HG03354 (cell line): ENCODE measurements around the gene VPS51.

Source experiments
- ATAC-seq: cut with Tn5 transposase; IDR thresholded peaks from one replicate; pipeline ENCODE4 v1.9.1; 2021; ENCODE audit warnings: mild to moderate bottlenecking; ENCODE audit not compliant: unreplicated experiment, poor library complexity, severe bottlenecking

VPS51 gene

GRCh38 chr11:65095974-65096806 is at the start of gene VPS51:
Gene VPS51 (plus strand): TSS chr11:65096214. CDS start chr11:65096251, 37 bp downstream.
- ATAC-seq: peak; percentile 79

GRCh38 chr11:65047581-65048422 is 48.2 kb upstream of the VPS51 start:
- ATAC-seq: no peak

GRCh38 chr11:65051398-65051858 is 44.6 kb upstream of the VPS51 start:
- ATAC-seq: no peak

GRCh38 chr11:65053827-65054508 is 42.0 kb upstream of the VPS51 start:
- no peak for ATAC-seq

GRCh38 chr11:65055538-65055937 is 40.5 kb upstream of the VPS51 start:
- ATAC-seq: no peak

GRCh38 chr11:65056999-65057398 is 39.0 kb upstream of the VPS51 start:
- ATAC-seq: no peak

- ATAC-seq: no peak
These were observed 38.5 kb upstream of the VPS51 start for GRCh38 chr11:65057526-65057925.

GRCh38 chr11:65058012-65058411 is 38.0 kb upstream of the VPS51 start:
- ATAC-seq: no peak

GRCh38 chr11:65058419-65059054 is 37.5 kb upstream of the VPS51 start, which contains the start of gene NAALADL1:
Gene NAALADL1 (minus strand): TSS chr11:65058553. CDS start chr11:65058521, 32 bp downstream.
- ATAC-seq: no peak

GRCh38 chr11:65059523-65059922 is 36.5 kb upstream of the VPS51 start:
- ATAC-seq: no peak

- no peak for ATAC-seq
These were observed 35.8 kb upstream of the VPS51 start for GRCh38 chr11:65059959-65060824.

GRCh38 chr11:65060913-65061408 is 35.1 kb upstream of the VPS51 start:
- no peak for ATAC-seq

- no peak for ATAC-seq
These were observed 32.5 kb upstream of the VPS51 start for GRCh38 chr11:65063532-65063931.

- ATAC-seq: no peak
These were observed 31.2 kb upstream of the VPS51 start for GRCh38 chr11:65064847-65065240.

GRCh38 chr11:65065851-65066250 is 30.2 kb upstream of the VPS51 start:
- no peak for ATAC-seq

- no peak for ATAC-seq
These were observed 29.7 kb upstream of the VPS51 start for GRCh38 chr11:65066315-65066714.

GRCh38 chr11:65066805-65067291 is 29.2 kb upstream of the VPS51 start:
- ATAC-seq: no peak

- ATAC-seq: no peak
These were observed 28.6 kb upstream of the VPS51 start for GRCh38 chr11:65067446-65067845.
